SK-N-SH (cell line): ENCODE results near the gene MCC. TPM values are rescaled to one million over a fixed set of nuclear protein-coding genes. Genes with fewer than 3 reads are reported as not detected.

Experiments
- CTCF ChIA-PET: fragments of 300-600, 350-600 bp; formaldehyde crosslinking; extraction: SDS; loops from one replicate; lab custom pipeline; 2021; lab: Yijun Ruan, JAX
- POLR2A ChIA-PET: fragments of 350-600 bp; sonication (Branson Sonifier 250); formaldehyde crosslinking; extraction: SDS; loops from one replicate; lab custom pipeline; 2020; ENCODE audit warnings: antibody characterized with exemption, inconsistent platforms; lab: Yijun Ruan, JAX
- DNase-seq: peaks from one replicate; pipeline ENCODE4 v3.0.0; 2012
- H2AFZ ChIP-seq: fragments of 200-600 bp; sonication (generic); 2 replicates; pipeline ENCODE4 v1.8.1; 2016; ENCODE audit warnings: antibody characterized with exemption, mild to moderate bottlenecking, low read depth
- H3F3A ChIP-seq: fragments of 200-600 bp; sonication (generic); replicated peaks from 2 replicates; pipeline ENCODE3; 2016; ENCODE audit warnings: antibody characterized with exemption, mild to moderate bottlenecking; ENCODE audit not compliant: insufficient read depth
- H3K27ac ChIP-seq, 2 experiments: fragments of 200-500 bp in 1 of 2; fragments of 200-600 bp in 1 of 2; sonication (Bioruptor generic) in 1 of 2; sonication (generic), shearing (Covaris generic) in 1 of 2; 2 replicates each; pipeline versions ENCODE4 v1.5.1 to v1.6.1; 2014 to 2016; ENCODE audit warnings: low read depth in 2 of 2, inconsistent platforms in 1 of 2, low read length in 1 of 2, mild to moderate bottlenecking in 1 of 2, mixed read lengths in 1 of 2
- H3K27me3 ChIP-seq: fragments of 200-600 bp; sonication (generic), shearing (Covaris generic); 2 replicates; pipeline ENCODE4 v1.6.1; 2016; ENCODE audit warnings: mixed run types; ENCODE audit not compliant: insufficient read depth
- H3K36me3 ChIP-seq, 2 experiments: fragments of 200-500 bp in 1 of 2; fragments of 200-600 bp in 1 of 2; sonication (Bioruptor generic) in 1 of 2; sonication (generic) in 1 of 2; replicated peaks in 1 of 2; 2 replicates each; pipeline versions ENCODE3 to v1.5.1; 2014 to 2016; ENCODE audit warnings: low read length in 1 of 2, mild to moderate bottlenecking in 1 of 2; ENCODE audit not compliant: insufficient read depth in 2 of 2, control insufficient read depth in 1 of 2
- H3K4me1 ChIP-seq, 2 experiments: fragments of 200-500 bp in 1 of 2; fragments of 200-600 bp in 1 of 2; sonication (Bioruptor generic) in 1 of 2; sonication (generic), shearing (Covaris generic) in 1 of 2; 2 replicates each; pipeline versions ENCODE4 v1.5.1 to v1.6.1; 2014 to 2016; ENCODE audit warnings: low read depth in 1 of 2, low read length in 1 of 2, mixed run types in 1 of 2; ENCODE audit not compliant: insufficient read depth in 2 of 2, control insufficient read depth in 1 of 2
- H3K4me2 ChIP-seq: fragments of 200-600 bp; sonication (generic), shearing (Covaris generic); 2 replicates; pipeline ENCODE4 v1.6.1; 2017; ENCODE audit warnings: mixed run types
- H3K4me3 ChIP-seq, 2 experiments: fragments of 200-500 bp in 1 of 2; fragments of 200-600 bp in 1 of 2; sonication (Bioruptor generic) in 1 of 2; sonication (generic), shearing (Covaris generic) in 1 of 2; 2 replicates each; pipeline versions ENCODE4 v1.5.1 to v1.8.1; 2014 to 2016; ENCODE audit warnings: low read depth in 2 of 2, inconsistent platforms in 1 of 2, low read length in 1 of 2, mild to moderate bottlenecking in 1 of 2, mixed read lengths in 1 of 2, moderate library complexity in 1 of 2
- H3K79me2 ChIP-seq: fragments of 200-600 bp; sonication (generic); 2 replicates; pipeline ENCODE4 v1.8.1; 2017; ENCODE audit warnings: mild to moderate bottlenecking; ENCODE audit not compliant: insufficient read depth
- H3K9ac ChIP-seq: fragments of 200-600 bp; sonication (generic); 2 replicates; pipeline ENCODE4 v1.6.1; 2017; ENCODE audit warnings: mixed run types
- H3K9me2 ChIP-seq: fragments of 200-600 bp; sonication (generic); 2 replicates; pipeline ENCODE4 v1.6.1; 2017; ENCODE audit warnings: mixed run types
- H3K9me3 ChIP-seq: fragments of 200-600 bp; sonication (generic); 2 replicates; pipeline ENCODE4 v1.6.1; 2017; ENCODE audit warnings: mixed run types, mild to moderate bottlenecking, moderate library complexity
- H4K20me1 ChIP-seq: fragments of 200-600 bp; sonication (generic); 2 replicates; pipeline ENCODE4 v1.6.1; 2017; ENCODE audit warnings: mild to moderate bottlenecking, mixed run types; ENCODE audit not compliant: insufficient read depth
- CHD2 ChIP-seq: fragments of 150-350 bp; IDR thresholded peaks from 2 replicates; pipeline ENCODE4 v1.6.1; 2018; ENCODE audit warnings: low read length; ENCODE audit not compliant: partially characterized antibody
- EZH2phosphoT487 ChIP-seq: fragments of 200-600 bp; sonication (generic); IDR thresholded peaks from 2 replicates; pipeline ENCODE4 v1.6.1; 2017; ENCODE audit warnings: low read depth, mixed run types, mild to moderate bottlenecking, antibody characterized with exemption, moderate library complexity, borderline replicate concordance
- FOXJ3 ChIP-seq: sonication (generic); formaldehyde crosslinking; IDR thresholded peaks from 2 replicates; pipeline ENCODE4 v1.5.1; 2020; ENCODE audit warnings: mild to moderate bottlenecking, missing genetic modification reagents
- FOXM1 ChIP-seq: IDR thresholded peaks from 2 replicates; pipeline ENCODE4 v1.4.0; 2012; ENCODE audit warnings: low read depth, mild to moderate bottlenecking
- GABPA ChIP-seq: IDR thresholded peaks from 2 replicates; pipeline ENCODE4 v1.4.0; 2012; ENCODE audit warnings: low read depth, mild to moderate bottlenecking
- GATA2 ChIP-seq: sonication (generic); formaldehyde crosslinking; IDR thresholded peaks from 2 replicates; pipeline ENCODE4 v1.5.0; 2020; ENCODE audit warnings: mild to moderate bottlenecking, missing genetic modification reagents
- JUND ChIP-seq: IDR thresholded peaks from 2 replicates; pipeline ENCODE4 v1.4.0; 2012
- MEF2A ChIP-seq: IDR thresholded peaks from 2 replicates; pipeline ENCODE4 v1.4.0; 2012; ENCODE audit warnings: low read depth, borderline replicate concordance
- NRF1 ChIP-seq: IDR thresholded peaks from 2 replicates; pipeline ENCODE4 v1.6.1; 2012; ENCODE audit warnings: low read depth, mild to moderate bottlenecking, low read length
- POLR2AphosphoS5 ChIP-seq: IDR thresholded peaks from 2 replicates; pipeline ENCODE4 v1.6.1; 2012; ENCODE audit warnings: low read depth, low read length
- RAD21 ChIP-seq: IDR thresholded peaks from 2 replicates; pipeline ENCODE4 v1.6.1; 2012; ENCODE audit warnings: mild to moderate bottlenecking, low read length
- RCOR1 ChIP-seq: fragments of 150-350 bp; IDR thresholded peaks from 2 replicates; pipeline ENCODE4 v1.6.1; 2017; ENCODE audit warnings: antibody characterized with exemption, low read length
- RFX5 ChIP-seq: IDR thresholded peaks from 2 replicates; pipeline ENCODE4 v1.6.1; 2012; ENCODE audit warnings: mild to moderate bottlenecking, improper control_type of control experiment, low read length
- SIN3A ChIP-seq: IDR thresholded peaks from 2 replicates; pipeline ENCODE4 v1.6.1; 2012; ENCODE audit warnings: low read depth, mild to moderate bottlenecking, low read length, moderate library complexity, borderline replicate concordance
- SMC3 ChIP-seq: IDR thresholded peaks from 2 replicates; pipeline ENCODE4 v1.6.1; 2012; ENCODE audit warnings: low read depth, low read length, improper control_type of control experiment
- TAF1 ChIP-seq: IDR thresholded peaks from 2 replicates; pipeline ENCODE4 v1.6.1; 2012; ENCODE audit warnings: low read depth, mild to moderate bottlenecking, low read length, moderate library complexity, borderline replicate concordance
- TCF12 ChIP-seq: IDR thresholded peaks from 2 replicates; pipeline ENCODE4 v1.4.0; 2012
- TEAD4 ChIP-seq: IDR thresholded peaks from 2 replicates; pipeline ENCODE4 v1.4.0; 2012; ENCODE audit warnings: mild to moderate bottlenecking, borderline replicate concordance; ENCODE audit not compliant: insufficient read depth
- YY1 ChIP-seq: IDR thresholded peaks from 2 replicates; pipeline ENCODE4 v1.4.0; 2012; ENCODE audit warnings: low read depth, mild to moderate bottlenecking
- WGBS: methylation state at CpG from one replicate; pipeline ENCODE4 v1.1.6; 2017; ENCODE audit warnings: low lambda C conversion rate; 5-methylcytosine and 5-hydroxymethylcytosine counted together
- polyA plus RNA-seq, 3 experiments: library from polyadenylated mRNA; depleted of rRNA; stranded (reverse); fragments of >200 nt; gene quantifications; 2 replicates each; pipeline ENCODE4 v1.2.3, GENCODE V29; 2012
- TF ChIP-seq, protein P1 (sequence below): IDR thresholded peaks from 2 replicates; pipeline ENCODE4; 2012
- TF ChIP-seq, protein P2 (sequence below): fragments of 200-600 bp; sonication (generic); IDR thresholded peaks from 2 replicates; pipeline ENCODE4 v1.6.1; 2017; ENCODE audit warnings: antibody characterized with exemption, mild to moderate bottlenecking, moderate library complexity
- TF ChIP-seq, protein P3 (sequence below): IDR thresholded peaks from 2 replicates; pipeline ENCODE4 v1.4.0; 2012; ENCODE audit warnings: low read depth

MCC gene
- polyA plus RNA-seq, 1 of the 3 experiments (the other 2 are of a cell fraction) = 3.6 TPM

DNA sequence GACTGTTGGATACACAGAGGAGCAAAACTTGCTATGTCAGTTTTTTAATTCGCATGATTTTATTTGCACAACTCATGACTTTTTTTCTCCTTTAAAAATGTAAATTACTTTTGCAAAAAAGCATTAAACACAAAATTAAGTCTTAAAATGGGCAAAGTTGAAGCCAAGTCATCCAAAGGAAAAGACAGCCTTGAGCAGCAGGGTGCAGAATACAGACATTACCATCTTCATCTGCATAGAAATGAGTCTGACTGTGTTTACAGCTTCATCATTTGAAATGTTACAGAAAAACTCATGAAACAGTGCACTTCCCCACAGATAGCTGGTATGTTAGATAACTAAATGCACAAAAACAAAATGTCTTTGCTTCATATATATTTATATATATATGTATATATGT lies 154.8 kb downstream of the MCC start (continued):
- TF ChIP-seq EZH2phosphoT487 (no peak), TEAD4 (no peak), NRF1 (no peak), FOXM1 (no peak), RAD21 (no peak), YY1 (no peak), CHD2 (no peak), GATA2 (no peak)

DNA sequence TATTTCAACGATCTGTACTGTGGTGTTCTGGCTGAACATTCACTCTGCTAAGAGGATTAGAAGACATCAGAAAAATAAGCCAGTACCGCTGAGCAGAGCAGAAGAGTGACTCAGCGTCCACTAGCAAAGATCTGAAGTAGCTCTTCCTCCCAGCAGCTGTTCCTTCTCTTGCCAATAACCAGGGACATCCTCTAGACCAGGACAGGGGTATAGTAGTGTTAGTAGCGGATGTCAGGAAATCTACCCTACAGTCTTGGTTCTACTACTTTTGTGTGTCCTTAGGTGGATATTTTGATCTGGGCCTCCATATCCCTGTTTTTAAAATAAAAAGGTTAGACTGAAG lies 157.1 kb downstream of the MCC start:
- H3K9me2 ChIP-seq = no peaks in the 10 kb centered on the region
- H3K27me3 ChIP-seq = no peaks in the 10 kb centered on the region
- 47% methylated on average over 4 of the region's 4 CpGs for WGBS
- no peak for TF ChIP-seq RAD21
- TF ChIP-seq EZH2phosphoT487 = no peak
- no peak for TF ChIP-seq RCOR1
- no peak for TF ChIP-seq SIN3A
- TF ChIP-seq, protein P1, sequence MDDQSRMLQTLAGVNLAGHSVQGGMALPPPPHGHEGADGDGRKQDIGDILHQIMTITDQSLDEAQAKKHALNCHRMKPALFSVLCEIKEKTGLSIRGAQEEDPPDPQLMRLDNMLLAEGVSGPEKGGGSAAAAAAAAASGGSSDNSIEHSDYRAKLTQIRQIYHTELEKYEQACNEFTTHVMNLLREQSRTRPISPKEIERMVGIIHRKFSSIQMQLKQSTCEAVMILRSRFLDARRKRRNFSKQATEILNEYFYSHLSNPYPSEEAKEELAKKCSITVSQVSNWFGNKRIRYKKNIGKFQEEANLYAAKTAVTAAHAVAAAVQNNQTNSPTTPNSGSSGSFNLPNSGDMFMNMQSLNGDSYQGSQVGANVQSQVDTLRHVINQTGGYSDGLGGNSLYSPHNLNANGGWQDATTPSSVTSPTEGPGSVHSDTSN = no peak
- TF ChIP-seq YY1 = no peak
- TF ChIP-seq, all 33 proteins: peak for 0
- ChIA-PET POLR2A (interaction anchor here (0.6 kb wide), 1 partner anchor 24 kb away, joined by 3 read pairs; no protein-coding TSS in a partner anchor), CTCF (interaction anchor here (0.6 to 2.2 kb wide), 17 partner anchors 9 to 335 kb away, joined by 3 to 21 read pairs (median 4); no protein-coding TSS in a partner anchor)
- Histone ChIP-seq H3K27ac (no peak overlapping the region; a peak in 1 of 4 replicates), H3K79me2 (no peaks in the 10 kb centered on the region), H2AFZ (no peak overlapping the region), H3K9ac (no peak overlapping the region), H3K4me1 (peaks cover 0 to 7% of the 10 kb centered on the region in 2 experiments; a peak in 2 of 4 replicates), H4K20me1 (no peaks in the 10 kb centered on the region), H3K4me2 (peak overlapping the region; percentile 41), H3K9me3 (no peaks in the 10 kb centered on the region), H3K36me3 (no peaks in the 10 kb centered on the region), H3K4me3 (no peak overlapping the region), H3F3A (no peaks in the 10 kb centered on the region)
- no peak for DNase-seq

DNA sequence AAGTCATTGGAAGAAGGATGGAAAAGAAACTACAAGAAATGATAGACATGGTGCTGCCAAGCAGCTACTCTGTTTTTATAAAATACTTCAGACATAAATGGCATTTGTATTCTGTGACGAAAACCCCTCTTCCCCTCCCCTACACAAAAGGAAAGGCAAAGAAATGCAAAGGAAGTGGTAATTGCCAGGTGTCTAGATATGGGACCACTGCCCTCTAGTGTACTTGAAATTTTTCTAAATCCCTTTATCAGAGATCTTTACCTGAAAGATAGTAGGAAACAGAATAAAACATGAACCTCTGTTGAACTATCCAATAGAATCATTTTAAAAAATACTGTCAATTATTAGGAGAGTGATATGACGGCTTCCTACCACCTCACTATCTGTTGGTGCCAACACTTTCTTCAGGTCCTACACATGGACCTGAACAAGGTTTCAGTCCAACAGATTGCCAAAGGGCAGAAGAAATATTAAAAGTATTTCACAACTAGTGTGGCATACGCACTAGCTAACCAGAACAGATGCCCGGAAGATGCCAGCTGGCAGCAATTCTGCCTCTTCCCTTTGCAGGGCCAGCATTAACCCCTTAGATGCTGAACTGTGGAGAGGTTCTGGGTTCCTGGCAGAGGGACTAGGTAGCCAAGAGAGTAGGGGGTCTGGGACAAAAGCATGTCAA lies 157.6 kb downstream of the MCC start:
- Histone ChIP-seq H3K79me2 (no peaks in the 10 kb centered on the region), H3K4me2 (peak overlapping the region; percentile 41), H4K20me1 (no peaks in the 10 kb centered on the region), H3K27ac (no peak overlapping the region; a peak in 1 of 4 replicates), H3K9me2 (no peaks in the 10 kb centered on the region), H2AFZ (no peak overlapping the region), H3K4me3 (no peak overlapping the region), H3K9ac (no peak overlapping the region), H3K27me3 (no peaks in the 10 kb centered on the region), H3K9me3 (no peaks in the 10 kb centered on the region), H3K36me3 (no peaks in the 10 kb centered on the region), H3F3A (no peaks in the 10 kb centered on the region), H3K4me1 (peaks cover 0 to 7% of the 10 kb centered on the region in 2 experiments; a peak in 2 of 4 replicates)
- CTCF ChIA-PET = interaction anchor here (0.6 to 2.2 kb wide), 23 partner anchors 8 to 334 kb away, joined by 3 to 21 read pairs (median 4); no protein-coding TSS in a partner anchor
- POLR2A ChIA-PET = no interaction called here
- 22% methylated on average over 4 of the region's 4 CpGs for WGBS
- DNase-seq = peak; percentile 40
- TF ChIP-seq TCF12 = no peak
- TF ChIP-seq, protein P2, sequence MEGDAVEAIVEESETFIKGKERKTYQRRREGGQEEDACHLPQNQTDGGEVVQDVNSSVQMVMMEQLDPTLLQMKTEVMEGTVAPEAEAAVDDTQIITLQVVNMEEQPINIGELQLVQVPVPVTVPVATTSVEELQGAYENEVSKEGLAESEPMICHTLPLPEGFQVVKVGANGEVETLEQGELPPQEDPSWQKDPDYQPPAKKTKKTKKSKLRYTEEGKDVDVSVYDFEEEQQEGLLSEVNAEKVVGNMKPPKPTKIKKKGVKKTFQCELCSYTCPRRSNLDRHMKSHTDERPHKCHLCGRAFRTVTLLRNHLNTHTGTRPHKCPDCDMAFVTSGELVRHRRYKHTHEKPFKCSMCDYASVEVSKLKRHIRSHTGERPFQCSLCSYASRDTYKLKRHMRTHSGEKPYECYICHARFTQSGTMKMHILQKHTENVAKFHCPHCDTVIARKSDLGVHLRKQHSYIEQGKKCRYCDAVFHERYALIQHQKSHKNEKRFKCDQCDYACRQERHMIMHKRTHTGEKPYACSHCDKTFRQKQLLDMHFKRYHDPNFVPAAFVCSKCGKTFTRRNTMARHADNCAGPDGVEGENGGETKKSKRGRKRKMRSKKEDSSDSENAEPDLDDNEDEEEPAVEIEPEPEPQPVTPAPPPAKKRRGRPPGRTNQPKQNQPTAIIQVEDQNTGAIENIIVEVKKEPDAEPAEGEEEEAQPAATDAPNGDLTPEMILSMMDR = peak; percentile 48
- no peak for TF ChIP-seq MEF2A
- TF ChIP-seq SMC3 = peak; percentile 60
- TF ChIP-seq JUND = no peak
- no peak for TF ChIP-seq RFX5
- no peak for TF ChIP-seq SIN3A
- no peak for TF ChIP-seq FOXJ3
- TF ChIP-seq CHD2 = no peak
- TF ChIP-seq POLR2AphosphoS5 = no peak
- TF ChIP-seq EZH2phosphoT487 = no peak
- TF ChIP-seq, protein P3, sequence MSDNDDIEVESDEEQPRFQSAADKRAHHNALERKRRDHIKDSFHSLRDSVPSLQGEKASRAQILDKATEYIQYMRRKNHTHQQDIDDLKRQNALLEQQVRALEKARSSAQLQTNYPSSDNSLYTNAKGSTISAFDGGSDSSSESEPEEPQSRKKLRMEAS = no peak
- TF ChIP-seq GATA2 = no peak
- TF ChIP-seq RAD21 = peak; percentile 80
- TF ChIP-seq YY1 = no peak
- TF ChIP-seq TAF1 = no peak
- TF ChIP-seq GABPA = no peak
